K562 (cell line): ENCODE measurements around the gene LRRTM4. TPM values are rescaled to one million over a fixed set of nuclear protein-coding genes. Genes with fewer than 3 reads are reported as not detected.

Experiments used
- ATAC-seq: fragments of 200-7000 bp; cut with Tn5 transposase; 3 replicates; pipeline ENCODE4 v1.9.1; 2020; ENCODE audit warnings: moderate library complexity
- BruUV-seq: library from RNA; stranded (reverse); fragments of 400-500 nt; replicated peaks from 2 replicates; lab custom pipeline; 2021; lab: Mats Ljungman, UMichigan
- CTCF ChIA-PET: fragments of 300-600 bp; formaldehyde crosslinking; extraction: SDS; loops from one replicate; lab custom pipeline; 2021; ENCODE audit warnings: low intra/inter-chr PET ratio; lab: Yijun Ruan, JAX
- POLR2A ChIA-PET: fragments of 300-600, 350-650 bp; sonication (Branson Sonifier 250); formaldehyde crosslinking; extraction: SDS; loops from one replicate; lab custom pipeline; 2021; ENCODE audit warnings: antibody characterized with exemption, inconsistent platforms; lab: Yijun Ruan, JAX
- DNase-seq, 4 experiments: peaks; one replicate each; pipeline versions ENCODE4 v3.0.0 to v3.0.0-alpha.2; 2011 to 2018; ENCODE audit warnings: low spot score in 3 of 4, mixed read lengths in 3 of 4; ENCODE audit errors: extremely low read depth in 1 of 4
- FAIRE-seq: peaks from 2 replicates; lab custom pipeline; 2011; peaks lifted over from hg19 to GRCh38; lab: Jason Lieb, UNC
- H2AFZ ChIP-seq: 2 replicates; pipeline ENCODE4 v1.6.0; 2011; ENCODE audit warnings: low read depth, low read length, control low read depth, inconsistent platforms
- H3K27ac ChIP-seq: fragments of 200-600 bp; 3 replicates; pipeline ENCODE4 v1.8.0; 2011; ENCODE audit warnings: low read depth, mild to moderate bottlenecking, control low read depth, inconsistent platforms, low read length, moderate library complexity, mixed read lengths; ENCODE audit errors: extremely low read depth
- H3K27me3 ChIP-seq, 2 experiments: fragments of 300-600 bp in 1 of 2; 2 replicates in 1 of 2; 3 replicates in 1 of 2; pipeline versions ENCODE4 v1.6.0 to v1.8.0; 2011; ENCODE audit warnings: inconsistent platforms in 2 of 2, low read length in 2 of 2, mild to moderate bottlenecking in 1 of 2, mixed read lengths in 1 of 2, moderate library complexity in 1 of 2; ENCODE audit not compliant: control insufficient read depth in 2 of 2, insufficient read depth in 2 of 2
- H3K36me3 ChIP-seq: fragments of 300-600 bp; 3 replicates; pipeline ENCODE4 v1.8.0; 2011; ENCODE audit warnings: mild to moderate bottlenecking, low read length, inconsistent platforms; ENCODE audit not compliant: control insufficient read depth, insufficient read depth
- H3K4me1 ChIP-seq, 2 experiments: fragments of 200-600 bp in 1 of 2; replicated peaks in 1 of 2; 2 replicates in 1 of 2; 3 replicates in 1 of 2; pipeline versions ENCODE4 v1.5.1 to v1.8.0; 2011; ENCODE audit warnings: inconsistent platforms in 2 of 2, low read length in 2 of 2, mild to moderate bottlenecking in 1 of 2, mixed read lengths in 1 of 2, moderate library complexity in 1 of 2; ENCODE audit not compliant: control insufficient read depth in 2 of 2, insufficient read depth in 2 of 2
- H3K4me2 ChIP-seq: 2 replicates; pipeline ENCODE4 v1.6.1; 2011; ENCODE audit warnings: low read length, control low read depth, inconsistent platforms, mixed read lengths; ENCODE audit not compliant: insufficient read depth
- H3K4me3 ChIP-seq: fragments of 200-600 bp; sonication (generic), shearing (Covaris generic); 2 replicates; pipeline ENCODE4 v1.5.1; 2016; ENCODE audit warnings: control low read depth, inconsistent platforms
- H3K79me2 ChIP-seq: fragments of 200-600 bp; 3 replicates; pipeline ENCODE4 v1.8.0; 2011; ENCODE audit warnings: low read length, inconsistent platforms; ENCODE audit not compliant: control insufficient read depth, insufficient read depth
- H3K9ac ChIP-seq, 2 experiments: 2 replicates each; pipeline versions ENCODE4 v1.6.0 to v1.6.1; 2011; ENCODE audit warnings: low read depth in 2 of 2, low read length in 2 of 2, control low read depth in 1 of 2, inconsistent platforms in 1 of 2, mild to moderate bottlenecking in 1 of 2, mixed read lengths in 1 of 2; ENCODE audit not compliant: insufficient read depth in 1 of 2
- H3K9me1 ChIP-seq: one replicate; pipeline ENCODE4 v1.6.0; 2011; ENCODE audit warnings: inconsistent platforms, mild to moderate bottlenecking, low read length, moderate library complexity; ENCODE audit not compliant: control insufficient read depth, insufficient read depth
- H3K9me3 ChIP-seq: replicated peaks from 2 replicates; pipeline ENCODE4 v1.5.1; 2011; ENCODE audit warnings: low read depth, low read length, inconsistent platforms; ENCODE audit not compliant: control insufficient read depth, insufficient read depth
- H4K20me1 ChIP-seq: replicated peaks from 2 replicates; pipeline ENCODE4 v1.6.1; 2011; ENCODE audit warnings: low read length, inconsistent platforms, mixed read lengths; ENCODE audit not compliant: control insufficient read depth, insufficient read depth
- ATF2 ChIP-seq: sonication (generic); formaldehyde crosslinking; IDR thresholded peaks from 2 replicates; pipeline ENCODE4 v1.8.1; 2022; ENCODE audit warnings: missing genetic modification reagents
- CHCHD3 ChIP-seq: fragments of 250-450 bp; sonication (Bioruptor Pico); IDR thresholded peaks from 2 replicates; pipeline ENCODE4 v2.1.2; 2022; ENCODE audit warnings: mild to moderate bottlenecking
- CREBBP ChIP-seq: IDR thresholded peaks from one replicate; pipeline ENCODE4 v1.6.1; 2012; ENCODE audit warnings: low read depth, mild to moderate bottlenecking, control low read depth, inconsistent platforms, low read length
- FOXK1 ChIP-seq: sonication (generic); formaldehyde crosslinking; IDR thresholded peaks from 2 replicates; pipeline ENCODE4 v1.8.0; 2022; ENCODE audit warnings: missing genetic modification reagents, mild to moderate bottlenecking, borderline replicate concordance
- HDAC6 ChIP-seq: IDR thresholded peaks from 2 replicates; pipeline ENCODE4 v1.6.1; 2012; ENCODE audit warnings: low read depth, mild to moderate bottlenecking, control low read depth, inconsistent platforms, low read length, moderate library complexity
- NCOA6 ChIP-seq: fragments of 450-650 bp; IDR thresholded peaks from 2 replicates; pipeline ENCODE4 v1.6.1; 2017; ENCODE audit warnings: mild to moderate bottlenecking
- NR4A1 ChIP-seq, 2 experiments: fragments of 250-450 bp in 1 of 2; fragments of 450-650 bp in 1 of 2; sonication (Bioruptor Pico) in 1 of 2; IDR thresholded peaks; 2 replicates each; pipeline versions ENCODE4 v1.4.0 to v1.6.1; 2016 to 2020; ENCODE audit warnings: mild to moderate bottlenecking in 2 of 2, missing compliant biosample characterization in 1 of 2, missing genetic modification characterization in 1 of 2, moderate library complexity in 1 of 2
- RAD51 ChIP-seq: fragments of 450-650 bp; IDR thresholded peaks from 2 replicates; pipeline ENCODE4 v1.7.1; 2016; ENCODE audit warnings: low read depth, mild to moderate bottlenecking, borderline replicate concordance
- SMAD2 ChIP-seq: fragments of 150-350 bp; IDR thresholded peaks from 2 replicates; pipeline ENCODE4 v1.6.1; 2014; ENCODE audit warnings: low read depth, mild to moderate bottlenecking, low read length
- SPI1 ChIP-seq: IDR thresholded peaks from 2 replicates; pipeline ENCODE4 v1.6.1; 2011; ENCODE audit warnings: low read depth, low read length, control low read depth, borderline replicate concordance
- ZNF280A ChIP-seq: fragments of 450-650 bp; IDR thresholded peaks from 2 replicates; pipeline ENCODE4 v1.6.1; 2018; ENCODE audit warnings: mild to moderate bottlenecking, low read depth; ENCODE audit not compliant: partially characterized antibody
- ZNF764 ChIP-seq: fragments of 250-450 bp; sonication (Bioruptor Pico); IDR thresholded peaks from 2 replicates; pipeline ENCODE4 v1.4.0; 2020; ENCODE audit warnings: low read depth, mild to moderate bottlenecking, moderate library complexity
- ZNF780A ChIP-seq: fragments of 250-450 bp; sonication (Bioruptor Pico); IDR thresholded peaks from 2 replicates; pipeline ENCODE4 v1.5.0; 2021; ENCODE audit warnings: mild to moderate bottlenecking
- in situ Hi-C: fragments of 300-500 bp; cut with MboI; formaldehyde crosslinking; loops from 4 replicates; pipeline ENCODE4 v1.15.0; 2018; ENCODE audit warnings: inconsistent platforms, mixed read lengths
- intact Hi-C: fragments of 100-400 bp; cut with micrococcal nuclease; formaldehyde crosslinking; loops from 2 replicates; pipeline ENCODE4 v1.14.2; 2022
- polyA plus RNA-seq, 8 experiments: library from polyadenylated mRNA; depleted of rRNA in 4 of 8; stranded (reverse) in 5 of 8; unstranded in 3 of 8; fragments of >200 nt; fragmentation: Nextera tagmentation in 2 of 8; fragmentation: Illumina TruSeq in 1 of 8; extraction: Ambion mirVana in 2 of 8; extraction: Trizol in 1 of 8; gene quantifications; 2 replicates each; pipeline versions ENCODE4 v1.2.1 to v1.2.3, GENCODE V29; 2011 to 2014; ENCODE audit warnings: inconsistent platforms in 1 of 8, missing spikeins in 1 of 8
- total RNA-seq, 7 experiments: library from RNA; depleted of rRNA in 6 of 7; stranded (reverse); fragments of >200 nt in 6 of 7; fragmentation: Illumina TruSeq in 2 of 7; extraction: Trizol in 2 of 7; gene quantifications; 2 replicates each; pipeline versions ENCODE4 v1.2.1 to v1.2.3, GENCODE V29; 2011 to 2021; ENCODE audit warnings: low replicate concordance in 1 of 7

Gene LRRTM4
- total and polyA plus RNA-seq, 9 of the 15 experiments (the other 6 are each of a cell fraction or from before 2014, with no cell fraction given), result 0.04 TPM; not detected in 6

- Histone ChIP-seq H2AFZ (no peak overlapping the region), H3K4me1 (no peaks in the 10 kb centered on the region), H3K27ac (no peak overlapping the region), H3K9me3 (no peaks in the 10 kb centered on the region; the same call in 1 of the 2 replicates), H3K4me2 (no peak overlapping the region), H3K27me3 (no peaks in the 10 kb centered on the region), H3K9ac (no peak overlapping the region), H3K9me1 (no peaks in the 10 kb centered on the region), H3K4me3 (no peak overlapping the region), H3K36me3 (no peaks in the 10 kb centered on the region), H3K79me2 (no peaks in the 10 kb centered on the region), H4K20me1 (no peaks in the 10 kb centered on the region)
- intact Hi-C loops, result no loop called here
- DNase-seq, result no peak
- TF ChIP-seq CREBBP (no peak), SMAD2 (no peak), NCOA6 (no peak), NR4A1 (CRISPR knock-in tag; IDR thresholded peaks at IDR 0.05) (no peak), NR4A1 (tag; IDR thresholded peaks at IDR 0.05) (no peak), ZNF780A (CRISPR knock-in tag) (no peak), RAD51 (no peak), HDAC6 (no peak), SPI1 (no peak), ZNF280A (no peak), ZNF764 (CRISPR knock-in tag) (no peak), ATF2 (CRISPR knock-in tag) (no peak), CHCHD3 (CRISPR knock-in tag) (no peak), FOXK1 (no peak)
- ChIA-PET POLR2A (no interaction called here), CTCF (no interaction called here)
- no peak for FAIRE-seq
- ATAC-seq, result no peak
- no TSS peak for BruUV-seq
- in situ Hi-C loops, result no loop called here
Measured at GRCh38 chr2:76812156-76812555, 710.0 kb downstream of the LRRTM4 start.
